Caco-2 (cell line): ENCODE measurements around the gene RNF207. TPM values are rescaled to one million over a fixed set of nuclear protein-coding genes. Genes with fewer than 3 reads are reported as not detected.

Experiments used
- BruUV-seq: library from RNA; stranded (reverse); fragments of 400-500 nt; replicated peaks from 2 replicates; lab custom pipeline; 2021; lab: Mats Ljungman, UMichigan
- CTCF ChIA-PET: fragments of 300-600 bp; sonication (Branson Sonifier 250); formaldehyde crosslinking; loops from one replicate; lab custom pipeline; 2022; ENCODE audit warnings: antibody characterized with exemption; lab: Charles Lee
- POLR2A ChIA-PET: fragments of 300-600 bp; sonication (Branson Sonifier 250); formaldehyde crosslinking; loops from one replicate; lab custom pipeline; 2022; ENCODE audit warnings: antibody characterized with exemption; lab: Charles Lee
- DNase-seq, 2 experiments: peaks; one replicate each; pipeline versions ENCODE4 v3.0.0 to v3.0.0-alpha.2; 2020 to 2022
- H3K27me3 ChIP-seq: replicated peaks from 2 replicates; pipeline ENCODE4 v1.6.0; 2011; ENCODE audit warnings: low read length; ENCODE audit not compliant: control insufficient read depth, insufficient read depth
- H3K36me3 ChIP-seq: 2 replicates; pipeline ENCODE4 v1.5.1; 2011; ENCODE audit warnings: low read length; ENCODE audit not compliant: control insufficient read depth, insufficient read depth
- H3K4me1 ChIP-seq: fragments of 250-450 bp; sonication (Bioruptor Pico); 2 replicates; pipeline ENCODE4 v1.5.1; 2020; ENCODE audit warnings: mild to moderate bottlenecking
- H3K4me3 ChIP-seq: 2 replicates; pipeline ENCODE4 v1.5.1; 2011; ENCODE audit warnings: low read depth, mild to moderate bottlenecking, control low read depth, low read length
- H3K9me3 ChIP-seq: fragments of 250-450 bp; sonication (Bioruptor Pico); 2 replicates; pipeline ENCODE4 v1.5.1; 2020; ENCODE audit warnings: mild to moderate bottlenecking, moderate library complexity
- H3K27ac Mint-ChIP-seq: one replicate; pipeline ENCODE4 v1.8.0; 2022; ENCODE audit warnings: mixed read lengths; ENCODE audit not compliant: unreplicated experiment
- H3K27me3 Mint-ChIP-seq: one replicate; pipeline ENCODE4 v1.8.0; 2022; ENCODE audit warnings: mixed read lengths; ENCODE audit not compliant: insufficient read depth, unreplicated experiment
- H3K36me3 Mint-ChIP-seq: one replicate; pipeline ENCODE4 v1.8.0; 2022; ENCODE audit warnings: mild to moderate bottlenecking, mixed read lengths; ENCODE audit not compliant: insufficient read depth, unreplicated experiment
- H3K4me1 Mint-ChIP-seq: one replicate; pipeline ENCODE4 v1.8.0; 2022; ENCODE audit warnings: low read depth, mixed read lengths; ENCODE audit not compliant: unreplicated experiment
- H3K4me3 Mint-ChIP-seq: one replicate; pipeline ENCODE4 v1.8.0; 2022; ENCODE audit warnings: mild to moderate bottlenecking, moderate library complexity, mixed read lengths; ENCODE audit not compliant: unreplicated experiment
- H3K9me3 Mint-ChIP-seq: one replicate; pipeline ENCODE4 v1.8.0; 2022; ENCODE audit warnings: mixed read lengths; ENCODE audit not compliant: unreplicated experiment
- intact Hi-C: fragments of 100-400 bp; cut with micrococcal nuclease; formaldehyde crosslinking; loops from one replicate; pipeline ENCODE4 v1.10.0; 2022; ENCODE audit not compliant: unreplicated experiment
- total RNA-seq: library from RNA; stranded (reverse); gene quantifications from 2 replicates; pipeline ENCODE4 v1.2.3, GENCODE V29; 2022
- TF ChIP-seq, protein P1 (sequence below), 2 experiments: fragments of 200-600 bp in 1 of 2; IDR thresholded peaks; 1 replicate in 1 of 2; 2 replicates in 1 of 2; pipeline versions ENCODE4 v1.5.1 to v1.8.0; 2011 to 2022; ENCODE audit warnings: antibody characterized with exemption in 1 of 2, control low read depth in 1 of 2, inconsistent platforms in 1 of 2, low read depth in 1 of 2, low read length in 1 of 2, mild to moderate bottlenecking in 1 of 2, moderate library complexity in 1 of 2; ENCODE audit not compliant: insufficient read depth in 1 of 2, severe bottlenecking in 1 of 2, unreplicated experiment in 1 of 2

Gene RNF207
- total RNA-seq, 1 experiment from 2014 or later = 27.4 TPM

DNA sequence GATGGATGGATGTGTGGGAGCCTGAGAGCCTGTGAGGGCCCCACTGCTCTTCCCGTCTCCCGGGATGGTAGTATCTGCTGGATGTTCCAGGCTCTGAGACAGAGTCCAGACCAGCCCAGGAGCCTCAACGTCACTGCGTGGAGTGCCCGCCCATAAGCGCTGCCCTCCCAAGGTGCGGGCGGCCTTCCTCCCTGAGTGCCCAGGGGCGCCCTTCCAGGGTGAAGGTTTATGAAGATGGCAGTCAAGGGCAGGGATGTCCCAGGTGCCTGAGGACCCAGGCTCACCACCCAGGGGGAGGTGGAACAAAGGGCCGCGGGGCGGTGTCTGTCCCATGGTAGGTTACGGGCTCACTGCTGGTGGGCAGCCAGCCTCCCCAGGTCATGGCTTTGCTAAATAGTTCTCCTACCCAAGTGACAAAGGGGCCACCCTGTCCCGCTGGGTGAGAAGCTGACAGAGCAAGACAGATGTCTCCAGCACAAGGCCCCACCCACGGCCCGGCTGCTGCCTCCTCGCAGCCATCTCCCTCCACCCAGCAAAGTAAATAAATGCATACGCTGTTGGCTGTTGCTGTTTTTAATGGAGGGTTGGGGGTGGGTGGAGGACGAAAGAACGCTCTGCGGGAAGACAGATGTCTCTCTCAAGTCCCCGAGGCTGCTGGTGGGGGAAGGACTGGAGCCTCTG, 63.9 kb downstream of the RNF207 start:
- DNase-seq = no peak
- Histone ChIP-seq H3K9me3 (no peaks in the 10 kb centered on the region), H3K4me3 (no peak overlapping the region), H3K27me3 (no peaks in the 10 kb centered on the region), H3K36me3 (no peaks in the 10 kb centered on the region), H3K4me1 (no peaks in the 10 kb centered on the region)
- H3K4me3 Mint-ChIP-seq = no peak overlapping the region
- no peak overlapping the region for H3K27ac Mint-ChIP-seq
- intact Hi-C loops = no loop called here
- ChIA-PET POLR2A (no interaction called here), CTCF (no interaction called here)
- no peaks in the 10 kb centered on the region for H3K9me3 Mint-ChIP-seq
- TF ChIP-seq, protein P1, sequence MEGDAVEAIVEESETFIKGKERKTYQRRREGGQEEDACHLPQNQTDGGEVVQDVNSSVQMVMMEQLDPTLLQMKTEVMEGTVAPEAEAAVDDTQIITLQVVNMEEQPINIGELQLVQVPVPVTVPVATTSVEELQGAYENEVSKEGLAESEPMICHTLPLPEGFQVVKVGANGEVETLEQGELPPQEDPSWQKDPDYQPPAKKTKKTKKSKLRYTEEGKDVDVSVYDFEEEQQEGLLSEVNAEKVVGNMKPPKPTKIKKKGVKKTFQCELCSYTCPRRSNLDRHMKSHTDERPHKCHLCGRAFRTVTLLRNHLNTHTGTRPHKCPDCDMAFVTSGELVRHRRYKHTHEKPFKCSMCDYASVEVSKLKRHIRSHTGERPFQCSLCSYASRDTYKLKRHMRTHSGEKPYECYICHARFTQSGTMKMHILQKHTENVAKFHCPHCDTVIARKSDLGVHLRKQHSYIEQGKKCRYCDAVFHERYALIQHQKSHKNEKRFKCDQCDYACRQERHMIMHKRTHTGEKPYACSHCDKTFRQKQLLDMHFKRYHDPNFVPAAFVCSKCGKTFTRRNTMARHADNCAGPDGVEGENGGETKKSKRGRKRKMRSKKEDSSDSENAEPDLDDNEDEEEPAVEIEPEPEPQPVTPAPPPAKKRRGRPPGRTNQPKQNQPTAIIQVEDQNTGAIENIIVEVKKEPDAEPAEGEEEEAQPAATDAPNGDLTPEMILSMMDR (IDR thresholded peaks at IDR 0.05; ENCODE audit: insufficient read depth in 1 of 2, low read depth in 1 of 2, low read length in 1 of 2, severe bottlenecking in 1 of 2, unreplicated experiment in 1 of 2) = no peak
- no peaks in the 10 kb centered on the region for H3K27me3 Mint-ChIP-seq
- peaks cover 40% of the 10 kb centered on the region for H3K36me3 Mint-ChIP-seq
- H3K4me1 Mint-ChIP-seq = no peaks in the 10 kb centered on the region
- BruUV-seq = no TSS peak

DNA sequence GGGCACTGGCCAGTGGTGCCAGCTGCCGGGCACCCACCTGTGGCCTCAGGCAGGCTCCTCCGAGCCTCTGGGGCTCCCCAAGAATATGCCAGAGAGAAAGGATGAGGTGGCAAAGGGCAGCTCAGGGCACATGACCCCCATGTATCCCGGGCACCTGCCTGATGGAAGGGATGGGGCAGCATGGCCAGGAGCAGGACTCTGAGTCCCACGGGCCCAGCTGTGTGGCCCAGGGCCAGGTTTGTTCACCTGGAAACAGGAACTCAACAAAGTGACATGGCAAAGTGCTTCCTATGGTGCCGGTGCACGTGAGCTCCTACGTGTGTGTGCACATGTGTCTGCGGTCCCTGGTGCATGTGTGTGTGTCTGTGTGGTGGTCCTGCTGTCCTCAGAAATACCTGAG, 64.5 kb downstream of the RNF207 start:
- Histone ChIP-seq H3K36me3 (no peaks in the 10 kb centered on the region), H3K4me3 (no peak overlapping the region), H3K9me3 (no peaks in the 10 kb centered on the region), H3K4me1 (no peaks in the 10 kb centered on the region), H3K27me3 (no peaks in the 10 kb centered on the region)
- POLR2A ChIA-PET = no interaction called here
- no peaks in the 10 kb centered on the region for H3K4me1 Mint-ChIP-seq
- no peaks in the 10 kb centered on the region for H3K9me3 Mint-ChIP-seq
- TF ChIP-seq, protein P1 (IDR thresholded peaks at IDR 0.05; ENCODE audit: insufficient read depth in 1 of 2, low read depth in 1 of 2, low read length in 1 of 2, severe bottlenecking in 1 of 2, unreplicated experiment in 1 of 2) = no peak
- intact Hi-C loops = no loop called here
- H3K27me3 Mint-ChIP-seq = no peaks in the 10 kb centered on the region
- no peak overlapping the region for H3K27ac Mint-ChIP-seq
- H3K4me3 Mint-ChIP-seq = no peak overlapping the region
- no peak for DNase-seq
- peaks cover 37% of the 10 kb centered on the region for H3K36me3 Mint-ChIP-seq
- no TSS peak for BruUV-seq
- CTCF ChIA-PET = no interaction called here

Other genes with a start within 250 kb of the RNF207 start
- 12.3 TPM in 2 replicates for gene NPHP4, start 213.7 kb upstream of the RNF207 start, total RNA-seq
- 9.6 and 11.0 TPM in 2 replicates for gene KCNAB2, start 160.2 kb upstream of the RNF207 start, total RNA-seq
- 0.39 and 0.44 TPM in 2 replicates for gene CHD5, start 25.8 kb upstream of the RNF207 start, total RNA-seq
- gene RPL22, start 6.5 kb upstream of the RNF207 start, total RNA-seq = 406 and 418 TPM in 2 replicates
- 73.6 and 77.6 TPM in 2 replicates for gene ICMT, start 29.8 kb downstream of the RNF207 start, total RNA-seq
- not detected in 2 replicates for gene HES3, start 38.1 kb downstream of the RNF207 start, total RNA-seq
- gene GPR153, start 55.0 kb downstream of the RNF207 start, total RNA-seq = 2.7 and 3.2 TPM in 2 replicates
- gene ACOT7, start 187.6 kb downstream of the RNF207 start, total RNA-seq = 179 and 221 TPM in 2 replicates
- 0.37 and 0.91 TPM in 2 replicates for gene HES2, start 213.8 kb downstream of the RNF207 start, total RNA-seq
- 14.9 and 16.3 TPM in 2 replicates for gene ESPN, start 218.7 kb downstream of the RNF207 start, total RNA-seq